ENCODE results near the gene SFXN1.

Gene SFXN1

DNA sequence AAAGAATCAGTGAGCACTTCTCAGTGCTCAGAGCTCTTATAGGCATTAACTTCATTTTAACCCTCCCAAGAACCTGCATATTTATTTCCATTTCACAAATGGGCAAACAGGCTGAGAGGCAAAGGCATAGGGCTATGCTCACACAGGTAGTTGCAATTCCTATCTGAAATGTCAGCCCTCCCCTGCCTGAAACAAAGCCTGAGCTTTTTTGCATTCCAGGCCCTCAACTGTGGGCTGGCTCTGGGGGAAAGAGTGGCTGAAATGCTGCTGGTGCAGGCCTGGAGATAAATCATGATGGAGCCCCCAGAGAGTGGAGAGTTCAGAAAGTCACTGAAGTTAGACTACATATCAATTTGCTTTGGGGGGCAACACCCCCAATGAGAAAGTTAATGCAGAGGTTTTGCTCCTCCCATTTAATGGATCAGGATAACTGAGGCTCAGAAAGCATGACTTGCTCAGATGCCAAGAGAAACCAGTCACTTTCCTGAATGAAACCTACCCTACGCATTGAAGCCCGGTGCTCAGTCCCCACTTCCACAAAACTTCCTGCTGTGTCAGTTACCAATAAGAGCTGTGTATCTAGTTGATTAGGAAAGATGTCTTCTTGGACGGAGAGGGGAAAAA lies 40.0 kb upstream of the SFXN1 start:
- Histone ChIP-seq H3K4me3 (ENCODE audit: low read length, poor library complexity, severe bottlenecking) (no peak overlapping the region), H3K4me2 (ENCODE audit: low read depth, low read length, poor library complexity, severe bottlenecking) (no peak overlapping the region), H3K27me3 (ENCODE audit: insufficient read depth, low read length, poor library complexity, severe bottlenecking) (no peaks in the 10 kb centered on the region), H3K9ac (ENCODE audit: low read depth, low read length, poor library complexity, severe bottlenecking) (no peak overlapping the region), H3K79me2 (ENCODE audit: insufficient read depth, low read length) (no peaks in the 10 kb centered on the region), H3F3A (ENCODE audit: low read depth) (no peaks in the 10 kb centered on the region), H3K36me3 (ENCODE audit: insufficient read depth, low read length) (no peaks in the 10 kb centered on the region), H2AFZ (ENCODE audit: low read length) (no peak overlapping the region), H3K9me3 (ENCODE audit: insufficient read depth, low read depth, low read length) (no peaks in the 10 kb centered on the region), H3K9me2 (replicated peaks; ENCODE audit: low read depth, low read length) (no peaks in the 10 kb centered on the region), H3K4me1 (ENCODE audit: insufficient read depth, low read length, poor library complexity, severe bottlenecking) (no peaks in the 10 kb centered on the region), H4K20me1 (ENCODE audit: insufficient read depth, low read length, poor library complexity, severe bottlenecking) (no peaks in the 10 kb centered on the region)
- no peak for TF ChIP-seq EZH2phosphoT487 (IDR thresholded peaks at IDR 0.05; ENCODE audit: borderline replicate concordance)
- TF ChIP-seq, protein P1, sequence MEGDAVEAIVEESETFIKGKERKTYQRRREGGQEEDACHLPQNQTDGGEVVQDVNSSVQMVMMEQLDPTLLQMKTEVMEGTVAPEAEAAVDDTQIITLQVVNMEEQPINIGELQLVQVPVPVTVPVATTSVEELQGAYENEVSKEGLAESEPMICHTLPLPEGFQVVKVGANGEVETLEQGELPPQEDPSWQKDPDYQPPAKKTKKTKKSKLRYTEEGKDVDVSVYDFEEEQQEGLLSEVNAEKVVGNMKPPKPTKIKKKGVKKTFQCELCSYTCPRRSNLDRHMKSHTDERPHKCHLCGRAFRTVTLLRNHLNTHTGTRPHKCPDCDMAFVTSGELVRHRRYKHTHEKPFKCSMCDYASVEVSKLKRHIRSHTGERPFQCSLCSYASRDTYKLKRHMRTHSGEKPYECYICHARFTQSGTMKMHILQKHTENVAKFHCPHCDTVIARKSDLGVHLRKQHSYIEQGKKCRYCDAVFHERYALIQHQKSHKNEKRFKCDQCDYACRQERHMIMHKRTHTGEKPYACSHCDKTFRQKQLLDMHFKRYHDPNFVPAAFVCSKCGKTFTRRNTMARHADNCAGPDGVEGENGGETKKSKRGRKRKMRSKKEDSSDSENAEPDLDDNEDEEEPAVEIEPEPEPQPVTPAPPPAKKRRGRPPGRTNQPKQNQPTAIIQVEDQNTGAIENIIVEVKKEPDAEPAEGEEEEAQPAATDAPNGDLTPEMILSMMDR (conservative IDR thresholded peaks at IDR 0.05; ENCODE audit: low read length), result no peak

DNA sequence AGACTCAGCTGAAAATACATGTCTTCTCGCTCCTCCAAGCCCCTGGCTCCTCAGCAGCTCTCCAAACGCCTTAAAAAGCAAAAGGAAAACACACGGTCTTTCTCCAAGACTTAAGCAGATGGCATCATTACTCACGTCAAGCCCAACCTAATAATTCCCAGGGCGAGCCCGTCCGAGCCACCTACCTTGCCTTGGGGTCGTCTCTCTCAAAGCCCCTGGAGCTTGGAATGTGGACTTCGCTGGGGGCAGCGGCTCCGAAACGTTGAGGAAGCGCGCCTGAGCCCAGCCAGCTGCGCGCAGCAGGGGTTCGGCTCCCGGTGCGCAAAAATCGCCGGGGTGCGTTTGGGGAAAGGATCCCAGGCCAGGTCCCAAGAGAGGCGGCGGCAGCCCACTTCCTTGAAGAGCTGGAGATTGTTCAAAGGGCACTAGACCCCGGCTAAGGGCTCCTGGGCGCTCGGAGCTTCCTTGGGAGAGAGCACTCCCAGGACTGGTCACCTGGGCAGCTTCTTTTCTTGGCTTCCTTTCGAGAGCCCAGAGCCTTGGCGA lies 34.8 kb upstream of the SFXN1 start:
- Histone ChIP-seq H3K27me3 (ENCODE audit: insufficient read depth, low read length, poor library complexity, severe bottlenecking) (no peaks in the 10 kb centered on the region), H3K4me1 (ENCODE audit: insufficient read depth, low read length, poor library complexity, severe bottlenecking) (no peaks in the 10 kb centered on the region), H3K36me3 (ENCODE audit: insufficient read depth, low read length) (no peaks in the 10 kb centered on the region), H4K20me1 (ENCODE audit: insufficient read depth, low read length, poor library complexity, severe bottlenecking) (no peaks in the 10 kb centered on the region), H2AFZ (ENCODE audit: low read length) (no peak overlapping the region), H3K9me2 (replicated peaks; ENCODE audit: low read depth, low read length) (no peaks in the 10 kb centered on the region), H3F3A (ENCODE audit: low read depth) (no peaks in the 10 kb centered on the region), H3K79me2 (ENCODE audit: insufficient read depth, low read length) (no peaks in the 10 kb centered on the region), H3K9me3 (ENCODE audit: insufficient read depth, low read depth, low read length) (no peaks in the 10 kb centered on the region), H3K4me2 (ENCODE audit: low read depth, low read length, poor library complexity, severe bottlenecking) (no peak overlapping the region), H3K9ac (ENCODE audit: low read depth, low read length, poor library complexity, severe bottlenecking) (no peak overlapping the region), H3K4me3 (ENCODE audit: low read length, poor library complexity, severe bottlenecking) (no peak overlapping the region)
- TF ChIP-seq EZH2phosphoT487 (IDR thresholded peaks at IDR 0.05; ENCODE audit: borderline replicate concordance), result no peak
- TF ChIP-seq, protein P1 (conservative IDR thresholded peaks at IDR 0.05; ENCODE audit: low read length), result no peak

DNA sequence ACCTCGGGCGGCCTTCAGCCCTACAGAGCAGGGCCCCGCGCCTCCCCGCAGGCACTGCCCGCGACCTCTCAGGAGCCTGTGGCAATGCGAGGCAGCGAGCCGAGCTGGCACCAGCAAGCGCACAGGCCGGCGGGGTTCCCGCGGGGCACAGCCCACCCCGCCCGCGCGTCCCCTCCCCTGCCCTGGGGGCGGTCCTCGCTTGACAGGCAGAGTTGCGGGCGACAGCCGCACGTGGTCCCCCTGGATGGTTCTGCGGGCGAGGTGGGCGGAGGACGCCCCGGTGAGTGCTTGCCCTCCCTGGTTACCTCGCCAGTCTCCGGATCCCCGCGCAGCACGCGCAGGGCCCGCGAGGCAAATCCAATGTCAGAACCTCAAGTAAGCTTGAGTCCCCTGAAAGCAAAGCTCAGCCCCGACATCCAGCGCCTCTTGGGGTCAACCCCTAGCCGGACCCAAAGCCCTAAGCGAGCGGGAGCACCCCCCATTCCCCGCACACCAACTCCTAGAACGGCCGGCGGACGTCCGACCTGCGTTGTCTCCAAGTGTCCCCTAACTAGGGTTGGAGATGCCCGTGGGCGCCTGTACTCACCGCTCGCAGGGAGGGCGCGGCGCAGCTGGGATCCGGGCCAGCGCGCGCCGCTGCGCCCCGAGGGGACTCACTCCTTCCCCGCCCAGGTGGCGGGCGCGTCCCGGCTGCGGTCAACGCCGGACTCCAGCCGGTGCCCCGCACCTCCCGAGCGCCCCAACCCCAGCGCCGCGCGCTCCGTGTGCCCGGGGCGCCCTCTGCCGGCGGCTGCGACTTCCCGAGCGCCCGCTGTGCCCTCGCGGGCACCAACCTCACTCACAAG lies 34.1 kb upstream of the SFXN1 start, which contains the start of gene DRD1:
Gene DRD1 (minus strand): TSS at position 123 of the 845 bp plus-strand sequence. CDS start 1,083 bp downstream, outside the sequence.
- Histone ChIP-seq H3K79me2 (ENCODE audit: insufficient read depth, low read length) (no peaks in the 10 kb centered on the region), H3K4me1 (ENCODE audit: insufficient read depth, low read length, poor library complexity, severe bottlenecking) (no peaks in the 10 kb centered on the region), H3K36me3 (ENCODE audit: insufficient read depth, low read length) (no peaks in the 10 kb centered on the region), H3K4me2 (ENCODE audit: low read depth, low read length, poor library complexity, severe bottlenecking) (no peak within 1 kb of the TSS), H3K27me3 (ENCODE audit: insufficient read depth, low read length, poor library complexity, severe bottlenecking) (no peaks in the 10 kb centered on the region), H3K9me2 (replicated peaks; ENCODE audit: low read depth, low read length) (no peaks in the 10 kb centered on the region), H3K4me3 (ENCODE audit: low read length, poor library complexity, severe bottlenecking) (no peak within 1 kb of the TSS), H2AFZ (ENCODE audit: low read length) (no peak within 1 kb of the TSS), H3K9ac (ENCODE audit: low read depth, low read length, poor library complexity, severe bottlenecking) (no peak within 1 kb of the TSS), H4K20me1 (ENCODE audit: insufficient read depth, low read length, poor library complexity, severe bottlenecking) (no peaks in the 10 kb centered on the region), H3F3A (ENCODE audit: low read depth) (no peaks in the 10 kb centered on the region), H3K9me3 (ENCODE audit: insufficient read depth, low read depth, low read length) (no peaks in the 10 kb centered on the region)
- TF ChIP-seq, protein P1 (conservative IDR thresholded peaks at IDR 0.05; ENCODE audit: low read length), result no peak
- no peak for TF ChIP-seq EZH2phosphoT487 (IDR thresholded peaks at IDR 0.05; ENCODE audit: borderline replicate concordance)

All from Loucy (cell line).